SIG-M5 treated with dmso at 0.1 percent for 504 hours (cell line): ENCODE results near the gene CDKN2D.
"Not testable (repeated sequence)": the region's sequence is repeated elsewhere in the genome, so short reads cannot be mapped to it uniquely, and the experiment has no call there.

Experiments
- DNase-seq: peaks from one replicate; lab custom pipeline; 2025; ENCODE audit not compliant: unreplicated experiment; lab: John Stamatoyannopoulos, UW

The CDKN2D gene

DNA sequence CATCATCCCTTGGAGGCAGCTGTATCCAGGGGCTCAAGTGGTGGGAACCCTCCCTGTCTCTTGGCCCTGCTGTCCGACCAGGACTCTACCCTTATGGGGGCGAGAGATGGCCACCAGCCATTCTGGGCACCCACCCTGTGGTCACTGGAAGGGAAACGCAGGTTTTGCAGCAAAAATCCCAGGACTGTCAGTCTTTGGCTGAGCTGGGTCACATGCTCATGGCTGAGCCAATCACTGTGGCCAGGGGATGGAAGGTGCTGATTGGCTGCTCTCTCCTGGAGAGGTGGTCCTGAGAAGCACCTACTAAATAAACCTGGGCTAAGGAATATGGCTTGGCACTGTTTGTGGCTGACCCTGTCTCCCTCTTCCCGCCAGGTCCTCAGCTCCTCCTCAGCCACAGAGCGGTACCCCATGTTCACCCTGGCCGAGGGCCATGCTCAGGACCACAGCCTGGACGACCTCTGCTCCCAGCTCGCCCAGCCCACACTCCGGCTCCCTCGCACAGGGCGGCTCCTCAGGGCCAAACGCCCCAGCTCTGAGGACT lies 16.2 kb downstream of the CDKN2D start:
- DNase-seq = no peak

DNA sequence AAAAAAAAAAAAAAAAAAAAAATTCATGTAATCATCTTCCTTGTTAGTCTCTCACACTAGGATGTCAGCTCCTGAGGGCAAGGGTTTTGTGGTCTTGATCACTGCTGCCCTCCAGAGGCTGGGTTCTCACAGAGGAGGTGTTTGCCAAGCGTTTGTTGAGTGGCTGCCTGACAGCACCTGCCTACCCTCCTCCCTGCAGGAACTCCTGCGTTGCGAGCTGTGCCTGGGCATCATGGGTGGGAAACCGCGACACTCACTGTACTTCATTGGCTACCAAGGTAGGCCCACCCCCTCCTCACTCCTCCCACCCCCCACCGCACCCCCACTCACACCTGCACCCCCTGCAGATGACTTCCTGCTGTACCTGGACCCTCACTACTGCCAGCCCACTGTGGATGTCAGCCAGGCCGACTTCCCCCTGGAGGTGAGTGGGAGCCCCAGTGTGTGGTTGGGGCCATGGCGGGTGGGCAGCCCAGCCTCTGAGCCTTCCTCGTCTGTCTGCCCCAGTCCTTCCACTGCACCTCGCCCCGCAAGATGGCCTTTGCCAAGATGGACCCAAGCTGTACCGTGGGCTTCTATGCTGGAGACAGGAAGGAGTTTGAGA lies 17.0 kb downstream of the CDKN2D start:
- peak; percentile 56 for DNase-seq

DNA sequence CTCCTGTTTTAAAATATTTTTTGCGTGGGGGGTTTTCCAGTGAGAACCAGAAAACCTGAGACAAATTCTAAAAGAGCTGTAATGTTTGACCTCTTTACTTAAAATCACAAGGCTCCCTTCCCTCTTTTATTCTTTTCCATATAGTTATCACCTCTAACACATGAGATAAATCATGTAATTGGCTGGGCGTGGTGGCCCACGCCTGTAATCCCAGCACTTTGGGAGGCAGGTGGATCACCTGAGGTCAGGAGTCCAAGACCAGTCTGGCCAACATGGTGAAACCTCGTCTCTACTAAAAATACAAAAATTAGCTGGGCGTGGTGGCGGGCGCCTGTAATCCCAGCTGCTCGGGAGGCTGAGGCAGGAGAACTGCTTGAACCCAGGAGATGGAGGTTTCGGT lies 17.8 kb downstream of the CDKN2D start:
- DNase-seq = not testable (repeated sequence)

DNA sequence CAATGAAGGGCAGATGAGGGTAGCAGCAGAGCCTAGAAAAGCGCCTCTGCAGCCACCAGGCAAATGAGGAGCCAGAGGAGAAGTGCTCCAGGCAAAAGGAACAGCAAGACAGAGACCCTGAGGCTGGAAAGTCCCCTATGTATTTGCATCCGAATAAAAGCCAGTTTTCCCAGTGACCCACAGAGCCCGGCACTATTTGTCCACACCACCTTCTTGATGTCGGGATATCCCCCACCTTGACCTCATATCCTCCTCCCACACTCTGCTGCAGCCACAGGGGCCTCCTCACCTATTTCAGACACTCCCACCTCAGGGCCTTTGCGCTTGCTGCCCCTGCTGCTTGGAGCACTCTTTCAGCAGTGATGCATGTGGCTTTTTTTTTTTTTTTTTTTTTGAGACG lies 18.4 kb downstream of the CDKN2D start:
- no peak for DNase-seq

DNA sequence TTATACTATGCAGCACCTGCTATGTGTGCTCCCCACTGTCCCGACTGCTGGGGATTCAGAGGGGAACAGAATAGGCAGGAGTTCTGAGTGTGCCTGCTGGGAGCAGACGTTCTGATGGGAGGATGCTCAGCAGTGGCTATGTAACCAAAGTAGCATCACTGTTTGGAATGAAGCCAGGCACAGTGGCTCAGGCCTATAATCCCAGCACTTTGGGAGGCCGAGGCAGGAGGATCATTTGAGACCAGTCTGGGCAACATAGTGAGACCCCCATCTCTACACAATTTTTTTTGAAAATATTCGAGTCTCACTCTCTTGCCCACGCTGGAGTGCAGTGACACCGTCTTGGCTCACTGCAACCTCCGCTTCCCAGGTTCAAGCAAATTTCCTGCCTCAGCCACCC lies 19.0 kb downstream of the CDKN2D start:
- DNase-seq = no peak

DNA sequence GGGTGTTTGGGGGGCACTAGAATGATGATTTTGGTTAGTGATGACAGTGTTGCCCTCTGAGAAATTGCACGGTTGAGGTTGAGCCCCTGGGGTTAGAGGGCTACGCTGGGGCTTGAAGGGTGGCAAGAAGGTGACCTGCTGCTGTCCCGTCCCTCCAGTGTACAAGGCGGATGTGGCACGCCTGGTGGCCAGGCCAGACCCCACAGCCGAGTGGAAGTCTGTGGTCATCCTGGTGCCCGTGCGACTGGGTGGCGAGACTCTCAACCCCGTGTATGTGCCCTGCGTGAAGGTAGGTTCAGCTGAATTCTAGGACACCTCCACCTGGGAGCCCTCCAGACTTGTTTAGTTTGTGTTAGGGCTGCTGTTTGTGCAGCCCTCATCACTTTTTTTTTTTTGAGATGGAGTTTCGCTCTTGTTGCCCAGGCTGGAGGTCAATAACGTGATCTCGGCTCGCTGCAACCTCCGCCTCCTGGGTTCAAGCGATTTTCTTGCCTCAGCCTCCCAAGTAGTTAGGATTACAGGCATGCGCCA lies 20.0 kb downstream of the CDKN2D start:
- DNase-seq = no peak

DNA sequence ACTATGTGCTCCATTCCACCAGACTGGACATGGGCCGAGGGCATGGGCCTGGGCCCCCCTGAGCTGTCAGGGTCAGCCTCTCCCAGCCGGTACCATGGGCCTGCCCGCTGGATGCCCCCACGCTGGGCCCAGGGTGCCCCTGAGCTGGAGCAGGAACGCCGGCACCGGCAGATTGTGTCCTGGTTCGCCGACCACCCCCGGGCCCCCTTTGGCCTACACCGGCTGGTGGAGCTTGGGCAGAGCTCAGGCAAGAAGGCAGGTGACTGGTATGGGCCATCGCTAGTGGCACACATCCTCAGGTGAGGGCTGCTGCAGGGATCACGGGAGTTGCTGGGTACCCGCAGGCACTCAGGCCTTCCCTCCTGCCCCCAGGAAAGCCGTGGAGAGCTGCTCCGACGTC lies 22.0 kb downstream of the CDKN2D start:
- no peak for DNase-seq

DNA sequence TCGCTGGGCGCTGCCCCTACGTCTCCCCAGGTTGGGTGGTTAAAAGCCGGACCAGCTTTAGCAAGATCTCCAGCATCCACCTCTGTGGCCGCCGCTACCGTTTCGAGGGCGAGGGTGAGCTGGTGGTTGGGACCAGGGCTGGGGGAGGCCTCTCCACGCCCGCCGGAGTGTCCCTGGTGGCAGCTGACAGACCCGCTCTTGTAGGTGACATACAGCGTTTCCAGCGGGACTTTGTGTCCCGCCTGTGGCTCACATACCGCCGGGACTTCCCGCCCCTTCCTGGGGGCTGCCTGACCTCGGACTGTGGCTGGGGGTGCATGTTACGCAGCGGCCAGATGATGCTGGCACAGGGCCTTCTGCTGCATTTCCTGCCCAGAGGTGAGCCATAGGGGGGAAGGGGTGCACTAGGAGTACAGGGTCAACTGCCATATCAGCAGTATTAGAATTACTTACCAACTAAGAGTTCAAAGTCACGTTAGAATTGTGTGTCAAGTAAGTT lies 24.0 kb downstream of the CDKN2D start:
- DNase-seq = no peak

DNA sequence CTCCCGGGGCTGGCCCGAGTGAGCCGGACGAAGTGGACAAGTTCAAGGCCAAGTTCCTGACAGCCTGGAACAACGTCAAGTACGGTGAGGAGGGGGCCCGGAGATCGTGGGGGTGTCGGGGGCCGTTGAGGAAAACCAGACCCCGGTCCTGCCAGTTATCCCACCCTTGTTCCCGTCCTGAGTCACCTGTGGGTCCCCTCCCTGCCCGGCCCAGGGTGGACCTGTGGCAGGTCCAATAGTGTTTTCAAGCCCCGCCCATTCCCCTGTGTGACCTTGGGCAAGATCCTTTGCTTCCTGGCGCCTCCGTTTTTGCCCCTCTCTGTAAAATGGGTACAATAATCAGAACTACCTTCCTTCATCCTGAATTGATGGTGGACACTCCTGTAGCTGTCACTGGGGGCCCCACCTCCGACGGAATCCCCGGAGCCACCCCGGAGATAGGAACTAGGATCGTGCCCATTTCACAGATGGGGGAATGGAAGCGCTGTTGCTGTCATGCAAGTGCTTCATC lies 24.5 kb downstream of the CDKN2D start:
- DNase-seq = no peak

DNA sequence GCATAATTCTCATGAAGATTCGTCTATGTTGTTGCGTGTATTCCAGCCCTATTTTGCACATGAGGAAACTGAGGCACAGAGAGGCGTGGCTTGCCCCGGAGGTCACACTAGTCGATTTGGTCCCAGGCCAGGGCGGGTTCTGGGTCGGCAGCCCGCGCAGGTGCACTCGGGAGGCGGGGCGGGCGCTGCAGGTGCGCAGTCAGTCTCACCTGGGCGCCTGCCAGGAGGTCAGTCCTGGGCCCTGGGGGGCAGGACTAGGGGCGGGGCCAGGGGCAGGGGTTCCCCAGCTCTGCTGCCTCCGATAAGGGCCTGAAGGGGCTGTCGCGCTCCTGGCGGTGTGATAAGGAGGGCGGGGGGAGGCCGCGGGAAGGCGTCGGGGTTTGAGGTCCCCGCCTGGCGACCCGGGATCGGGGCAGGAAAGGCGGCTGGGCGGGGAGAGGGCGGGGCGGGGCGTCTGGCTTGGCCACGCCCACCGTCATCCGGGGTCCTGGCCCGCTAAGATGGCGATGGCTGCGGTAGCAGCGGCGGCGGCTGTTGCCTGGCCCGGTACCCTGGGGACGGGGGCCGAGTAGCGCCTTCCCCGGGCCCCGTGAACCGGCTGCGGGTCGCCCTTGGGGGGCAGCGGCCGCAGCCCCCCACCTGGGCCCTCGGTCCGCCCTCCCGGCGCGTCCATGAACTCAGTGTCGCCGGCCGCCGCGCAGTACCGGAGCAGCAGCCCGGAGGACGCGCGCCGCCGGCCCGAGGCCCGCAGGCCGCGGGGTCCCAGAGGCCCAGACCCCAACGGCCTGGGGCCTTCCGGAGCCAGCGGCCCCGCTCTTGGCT lies 25.1 kb downstream of the CDKN2D start, which contains the start of gene ATG4D:
TSS of gene ATG4D (plus strand) at position 485 of the 822 bp plus-strand sequence. CDS start at position 672, 187 bp downstream.
- DNase-seq = peak; percentile 36

DNA sequence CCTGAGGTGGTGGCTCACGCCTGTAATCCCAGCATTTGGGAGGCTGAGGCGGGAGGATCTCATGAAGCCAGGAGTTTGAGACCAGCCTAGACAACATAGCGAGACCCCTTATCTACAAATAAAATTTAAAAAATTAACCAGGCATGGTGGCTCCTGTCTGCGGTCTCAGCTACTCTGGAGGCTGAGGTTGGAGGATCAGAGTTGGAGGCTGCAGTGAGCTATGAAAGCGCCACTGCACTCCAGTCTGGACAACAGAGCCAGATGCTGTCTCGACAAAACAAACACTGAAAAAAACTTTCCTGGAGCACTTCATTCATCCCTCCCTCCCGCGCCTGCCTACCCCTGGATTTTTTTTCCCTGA lies 25.7 kb downstream of the CDKN2D start:
- no peak for DNase-seq

DNA sequence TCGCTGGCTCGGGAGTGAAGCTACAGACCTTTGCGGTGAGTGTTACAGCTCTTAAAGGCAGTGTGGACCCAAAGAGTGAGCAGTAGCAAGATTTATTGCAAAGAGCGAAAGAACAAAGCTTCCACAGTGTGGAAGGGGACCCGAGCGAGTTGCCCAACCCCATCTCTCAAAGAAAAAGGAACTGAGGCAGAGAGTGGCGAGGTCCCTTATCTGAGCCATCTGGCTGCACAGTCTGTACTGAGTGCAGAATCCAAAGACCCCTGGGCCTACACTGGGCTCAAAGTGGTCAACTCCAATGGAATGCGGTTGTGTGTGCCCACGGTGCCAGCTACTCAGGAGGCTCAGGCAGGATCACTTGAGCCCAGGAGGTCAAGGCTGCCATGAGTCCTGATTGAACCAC lies 29.8 kb downstream of the CDKN2D start:
- peak; percentile 45 for DNase-seq

DNA sequence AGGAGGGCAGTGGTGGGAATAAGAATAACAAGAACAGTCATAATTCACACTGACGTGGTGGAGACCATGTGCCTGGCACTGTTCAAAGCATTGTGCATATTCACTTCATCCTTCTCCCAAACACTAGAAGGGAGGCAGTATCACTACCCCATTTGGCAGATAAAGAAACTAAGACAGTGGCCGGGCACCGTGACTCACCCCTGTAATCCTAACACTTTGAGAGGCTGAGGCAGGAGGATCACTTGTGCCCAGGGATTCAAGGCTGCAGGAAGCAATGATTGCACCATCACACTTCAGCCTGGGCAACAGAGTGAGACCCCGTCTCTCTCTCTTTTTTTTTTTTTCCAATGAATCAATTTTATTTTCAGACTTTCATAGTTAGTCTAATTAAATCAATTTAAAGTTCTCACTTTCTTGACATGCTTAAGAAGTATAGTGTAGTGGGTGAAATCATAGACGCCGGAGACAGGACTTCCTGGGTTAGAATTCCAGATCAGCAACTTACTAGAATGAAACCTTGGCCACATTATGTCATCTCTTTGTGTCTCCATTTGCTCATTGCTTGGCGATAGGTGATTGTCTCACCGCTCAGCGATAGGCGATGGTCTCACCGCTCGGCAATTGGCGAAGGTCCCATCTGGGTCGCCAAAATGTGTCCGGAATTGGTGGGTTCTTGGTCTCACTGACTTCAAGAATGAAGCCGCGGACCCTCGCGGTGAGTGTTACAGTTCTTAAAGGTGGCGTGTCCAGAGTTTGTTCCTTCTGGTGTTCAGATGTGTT lies 30.4 kb downstream of the CDKN2D start:
- DNase-seq = peak; percentile 18

DNA sequence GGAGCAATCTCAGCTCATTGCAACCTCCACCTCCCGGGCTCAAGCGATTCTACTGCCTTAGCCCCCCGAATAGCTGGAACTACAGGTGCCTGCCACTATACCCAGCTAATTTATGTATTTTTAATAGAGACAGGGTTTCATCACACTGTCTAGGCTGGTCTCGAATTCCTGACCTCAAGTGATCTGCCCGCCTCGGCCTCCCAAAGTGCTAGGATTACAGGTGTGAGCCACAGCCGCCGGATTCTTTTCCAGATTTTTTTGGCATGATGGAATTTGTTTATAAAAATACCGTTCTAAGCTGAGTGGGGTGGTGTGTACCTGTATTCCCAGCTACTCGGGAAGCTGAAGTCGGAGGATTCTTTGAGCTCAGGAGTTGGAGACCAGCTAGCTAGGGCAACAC lies 31.1 kb downstream of the CDKN2D start:
- DNase-seq = no peak

DNA sequence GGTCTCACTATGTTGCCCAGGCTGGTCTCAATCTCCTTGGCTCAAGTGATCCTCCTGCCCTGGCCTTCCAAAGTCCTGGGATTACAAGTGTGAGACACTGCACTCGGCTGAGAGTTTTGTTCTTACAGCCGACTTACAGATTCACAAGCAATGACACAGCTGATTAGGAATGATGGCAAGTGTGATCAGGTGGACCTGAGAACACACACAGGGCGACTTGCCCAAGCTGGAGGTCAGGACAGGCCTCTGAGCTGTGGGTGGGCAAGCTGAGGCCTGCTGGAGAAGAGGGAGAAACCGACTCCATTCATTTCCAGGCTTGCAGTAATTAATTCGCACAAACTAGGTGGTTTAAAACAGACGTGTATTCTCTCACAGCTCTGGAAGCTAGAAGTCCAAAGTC lies 33.2 kb downstream of the CDKN2D start:
- DNase-seq = no peak

DNA sequence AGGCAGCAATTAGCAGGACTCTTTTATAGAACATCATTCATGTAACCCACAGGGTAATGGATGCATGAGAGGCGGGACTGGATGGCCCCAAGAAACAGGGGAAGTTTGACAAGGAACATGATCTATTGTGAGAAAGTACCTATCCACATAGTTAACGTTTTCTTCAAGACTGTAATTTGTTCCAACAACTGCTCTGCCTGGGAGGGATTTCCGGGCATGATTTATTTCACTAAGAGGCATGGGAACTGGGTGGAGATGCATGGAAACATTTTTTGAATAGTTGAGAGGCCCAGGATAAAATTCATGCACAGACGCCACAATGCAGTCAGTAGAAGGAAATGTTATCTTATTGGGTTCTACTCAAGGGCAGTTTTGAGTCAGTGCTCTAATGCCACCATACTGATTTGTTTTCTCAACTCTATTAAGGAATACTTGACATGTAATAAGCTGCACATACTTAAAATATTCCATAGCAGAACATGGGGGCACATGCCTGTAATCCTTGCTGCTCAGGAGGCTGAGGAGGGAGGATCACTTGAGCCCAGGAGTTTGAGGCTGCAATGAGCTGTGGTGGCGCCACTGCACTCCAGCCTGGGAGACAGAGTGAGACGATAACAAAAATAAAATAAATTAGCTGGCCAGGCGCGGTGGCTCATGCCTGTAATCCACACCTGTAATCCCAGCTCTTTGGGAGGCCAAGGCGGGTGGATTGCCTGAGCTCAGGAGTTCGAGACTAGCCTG lies 35.0 kb downstream of the CDKN2D start:
- no peak for DNase-seq

DNA sequence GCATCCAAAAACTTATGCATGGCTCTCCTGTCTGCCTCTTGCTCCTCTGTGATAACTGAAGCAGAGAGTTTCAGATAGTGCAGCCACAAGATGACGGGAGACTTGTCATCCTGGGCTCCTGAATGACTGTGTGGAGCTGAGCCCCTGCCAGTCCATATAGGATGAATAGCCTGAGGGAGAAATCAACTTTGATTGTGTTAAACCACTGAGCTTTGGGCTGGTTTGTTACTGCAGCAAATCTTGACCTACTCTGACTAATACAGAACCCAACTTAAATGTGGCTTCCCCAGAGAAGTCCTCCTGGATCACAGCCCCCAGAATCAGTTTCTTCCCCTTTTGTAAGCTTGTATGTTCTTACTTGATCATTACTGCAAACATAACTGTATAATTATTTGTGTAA lies 36.3 kb downstream of the CDKN2D start:
- DNase-seq = no peak

DNA sequence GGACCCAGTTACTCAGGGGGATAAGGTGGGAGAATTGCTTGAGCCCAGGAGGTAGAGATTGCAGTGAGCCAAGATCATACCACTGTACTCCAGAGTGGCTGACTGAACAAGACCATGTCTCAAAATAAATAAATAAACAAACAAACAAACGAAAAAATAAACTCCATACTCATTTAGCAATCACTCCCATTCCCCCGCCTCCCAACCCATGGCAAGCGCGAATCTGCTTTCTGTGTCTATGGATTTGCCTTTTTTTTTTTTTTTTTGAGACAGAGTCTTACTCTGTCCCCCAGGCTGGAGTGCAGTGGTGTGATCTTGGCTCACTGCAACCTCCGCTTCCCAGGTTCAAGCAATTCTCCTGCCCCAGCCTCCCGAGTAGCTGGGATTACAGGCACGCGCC lies 41.9 kb downstream of the CDKN2D start:
- not testable (repeated sequence) for DNase-seq

DNA sequence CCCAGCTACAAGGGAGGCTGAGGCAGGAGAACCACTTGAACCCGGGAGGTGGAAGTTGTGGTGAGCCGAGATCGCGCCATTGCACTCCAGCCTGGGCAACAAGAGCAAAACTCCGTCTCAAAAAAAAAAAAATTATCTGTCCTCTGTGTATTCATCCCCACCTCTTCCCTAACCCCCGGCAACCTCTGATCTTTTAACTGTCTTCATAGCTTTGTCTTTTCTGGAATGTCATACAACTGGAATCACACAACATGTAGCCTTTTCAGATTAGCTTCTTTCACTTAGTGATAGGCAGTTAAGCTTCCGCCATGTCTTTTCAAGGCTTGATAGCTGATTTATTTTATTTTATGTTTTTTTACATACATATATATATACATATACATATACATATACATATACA lies 43.1 kb downstream of the CDKN2D start:
- no peak for DNase-seq

DNA sequence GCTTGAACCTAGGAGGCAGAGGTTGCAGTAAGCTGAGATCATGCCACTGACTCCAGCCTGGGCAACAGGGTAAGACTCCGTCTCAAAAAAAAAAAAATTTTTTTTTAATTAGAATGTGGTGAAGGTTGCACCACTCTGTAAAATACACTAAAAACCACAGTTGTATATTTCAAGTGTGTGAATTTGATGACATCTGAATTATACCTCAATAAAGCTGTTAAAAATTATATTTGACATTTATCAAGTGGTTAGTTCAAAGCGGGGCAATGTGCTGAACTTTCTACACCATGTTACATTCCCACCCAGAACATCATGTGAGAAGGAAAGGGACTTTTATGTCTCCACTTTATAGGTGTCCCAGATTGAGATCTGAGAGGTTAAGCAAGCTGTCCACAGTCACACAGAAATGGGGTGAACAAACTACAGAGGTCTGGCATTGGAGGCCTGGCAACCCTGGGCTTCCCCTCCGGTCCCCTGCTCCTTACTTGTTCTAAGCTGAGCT lies 45.6 kb downstream of the CDKN2D start:
- no peak for DNase-seq
